HepG2 (cell line): ENCODE measurements around the gene PERCC1. TPM values are rescaled to one million over a fixed set of nuclear protein-coding genes. Genes with fewer than 3 reads are reported as not detected.
A peak's percentile ranks its signal among the peaks of the same experiment; 100 is the strongest.

Experiments used
- CTCF ChIP-seq: sonication (generic); formaldehyde crosslinking; IDR thresholded peaks from 2 replicates; pipeline ENCODE4 v1.5.0; 2020; ENCODE audit warnings: mild to moderate bottlenecking, missing genetic modification reagents, moderate library complexity
- ETV5 ChIP-seq: IDR thresholded peaks from 2 replicates; pipeline ENCODE4 v1.6.1; 2018; ENCODE audit warnings: missing biosample characterization, missing genetic modification reagents, inconsistent platforms, borderline replicate concordance
- GABPB1 ChIP-seq: IDR thresholded peaks from 2 replicates; pipeline ENCODE4 v1.6.1; 2016; ENCODE audit warnings: mild to moderate bottlenecking, missing genetic modification reagents, moderate library complexity, missing compliant biosample characterization
- KDM2A ChIP-seq: sonication (generic); formaldehyde crosslinking; IDR thresholded peaks from 2 replicates; pipeline ENCODE4 v1.4.0; 2020; ENCODE audit warnings: low read depth, missing genetic modification reagents, borderline replicate concordance
- RBFOX2 ChIP-seq: fragments of 200-400 bp; formaldehyde crosslinking; IDR thresholded peaks from 2 replicates; pipeline ENCODE4 v1.6.1; 2017; ENCODE audit warnings: low read depth, mild to moderate bottlenecking, low read length
- RBM39 ChIP-seq: fragments of 200-400 bp; formaldehyde crosslinking; IDR thresholded peaks from one replicate; pipeline ENCODE4 v1.6.1; 2018; ENCODE audit warnings: antibody characterized with exemption, mild to moderate bottlenecking, low read depth, low read length; ENCODE audit not compliant: poor library complexity, severe bottlenecking
- SRSF1 ChIP-seq: fragments of 200-400 bp; formaldehyde crosslinking; optimal IDR thresholded peaks from 2 replicates; pipeline ENCODE3; 2017; ENCODE audit warnings: mild to moderate bottlenecking, low read depth, low read length, moderate library complexity
- THAP11 ChIP-seq: IDR thresholded peaks from 2 replicates; pipeline ENCODE4 v1.6.1; 2016; ENCODE audit warnings: missing biosample characterization, missing genetic modification reagents
- YY1 ChIP-seq: IDR thresholded peaks from 2 replicates; pipeline ENCODE4 v1.6.1; 2011; ENCODE audit warnings: low read length, low read depth, moderate library complexity, mild to moderate bottlenecking; ENCODE audit not compliant: insufficient read depth, insufficient replicate concordance
- ZBTB40 ChIP-seq, 2 experiments: fragments of 450-650 bp in 1 of 2; sonication (generic) in 1 of 2; formaldehyde crosslinking in 1 of 2; IDR thresholded peaks; 2 replicates each; pipeline versions ENCODE4 v1.6.1 to v1.8.0; 2016 to 2022; ENCODE audit warnings: antibody characterized with exemption in 1 of 2, mild to moderate bottlenecking in 1 of 2, missing genetic modification reagents in 1 of 2
- ZGPAT ChIP-seq: IDR thresholded peaks from 2 replicates; pipeline ENCODE4 v1.6.1; 2016; ENCODE audit warnings: mild to moderate bottlenecking
- ZNF607 ChIP-seq: sonication (generic); formaldehyde crosslinking; IDR thresholded peaks from 2 replicates; pipeline ENCODE4 v1.5.1; 2020; ENCODE audit warnings: missing genetic modification reagents, mild to moderate bottlenecking, borderline replicate concordance
- ZNF619 ChIP-seq: sonication (generic); formaldehyde crosslinking; IDR thresholded peaks from 2 replicates; pipeline ENCODE4 v1.4.0; 2020; ENCODE audit warnings: mild to moderate bottlenecking, missing genetic modification reagents
- polyA plus RNA-seq, 8 experiments: library from polyadenylated mRNA; depleted of rRNA in 3 of 8; stranded (reverse) in 7 of 8; unstranded in 1 of 8; fragments of >200 nt; fragmentation: Illumina TruSeq in 4 of 8; extraction: Trizol in 4 of 8; gene quantifications; 2 replicates each; pipeline versions ENCODE4 v1.2.1 to v1.2.3, GENCODE V29; 2011 to 2016; ENCODE audit warnings: low read depth in 4 of 8, missing spikeins in 1 of 8, mixed read lengths in 1 of 8; ENCODE audit not compliant: insufficient read depth in 1 of 8
- total RNA-seq, 5 experiments: library from RNA; depleted of rRNA; stranded (reverse); fragments of >200 nt; fragmentation: Illumina TruSeq; extraction: Trizol; gene quantifications; 2 replicates each; pipeline ENCODE4 v1.2.3, GENCODE V29; 2016; ENCODE audit warnings: low read depth in 1 of 5

The PERCC1 gene
- total and polyA plus RNA-seq, 2 of the 13 experiments (the other 11 are each of a cell fraction or from before 2014, with no cell fraction given): 0.15 TPM; not detected in 1

- peak; percentile 28 for TF ChIP-seq YY1
- TF ChIP-seq ZNF619 (CRISPR knock-in tag): no peak
- 0 out of 2 replicates have a peak, but pooled peaks have one; percentile 11 for TF ChIP-seq ZGPAT (CRISPR knock-in tag)
- TF ChIP-seq ZNF607: no peak
- no peak for TF ChIP-seq ZBTB40 (IDR thresholded peaks at IDR 0.05)
- TF ChIP-seq ZBTB40 (CRISPR knock-in tag; IDR thresholded peaks at IDR 0.05): no peak
- TF ChIP-seq SRSF1: peak; percentile 56
- 0 out of 2 replicates have a peak, but pooled peaks have one; percentile 23 for TF ChIP-seq THAP11 (CRISPR knock-in tag)
- TF ChIP-seq CTCF (CRISPR knock-in tag): peak; percentile 78
- TF ChIP-seq RBFOX2: 0 out of 2 replicates have a peak, but pooled peaks have one; percentile 45
- 0 out of 2 replicates have a peak, but pooled peaks have one; percentile 19 for TF ChIP-seq KDM2A
- peak; percentile 32 for TF ChIP-seq RBM39
- peak; percentile 43; the same call in 1 of the 2 replicates for TF ChIP-seq ETV5 (CRISPR knock-in tag)
- peak; percentile 64; the same call in 1 of the 2 replicates for TF ChIP-seq GABPB1 (CRISPR knock-in tag)
These were observed 2.4 kb upstream of the PERCC1 start (continued) for GRCh38 chr16:1428511-1428910.
